Activated CD8-positive, alpha-beta memory T cell treated with anti-CD3 and anti-CD28 coated beads, Interleukin-2, amount 10 ng/mL, durations not matched to agents 7 days and 5 days (primary cell): ENCODE measurements around the gene VASH1. TPM values are rescaled to one million over a fixed set of nuclear protein-coding genes. Genes with fewer than 3 reads are reported as not detected.

Experiments used
- ATAC-seq: fragments of 150-1000 bp; cut with Tn5 transposase; one replicate; pipeline ENCODE4 v1.10.0; 2021; ENCODE audit warnings: moderate library complexity
- CTCF ChIA-PET: fragments of 350-600 bp; sonication (Branson Sonifier 250); formaldehyde crosslinking; loops from one replicate; lab custom pipeline; 2021; ENCODE audit warnings: antibody characterized with exemption; lab: Charles Lee
- DNase-seq: peaks from one replicate; pipeline ENCODE4 v3.0.0-alpha.2; 2020
- H3K27ac Mint-ChIP-seq: one replicate; pipeline ENCODE4 v1.8.0; 2021; ENCODE audit warnings: mild to moderate bottlenecking, mixed read lengths
- H3K27me3 Mint-ChIP-seq: one replicate; pipeline ENCODE4 v1.8.0; 2021; ENCODE audit warnings: mixed read lengths
- H3K36me3 Mint-ChIP-seq: one replicate; pipeline ENCODE4 v1.8.0; 2021; ENCODE audit warnings: mild to moderate bottlenecking, mixed read lengths
- H3K4me1 Mint-ChIP-seq: one replicate; pipeline ENCODE4 v1.8.0; 2021; ENCODE audit warnings: mixed read lengths
- H3K4me3 Mint-ChIP-seq: one replicate; pipeline ENCODE4 v1.8.0; 2021; ENCODE audit warnings: mild to moderate bottlenecking, moderate library complexity, mixed read lengths
- H3K9me3 Mint-ChIP-seq: one replicate; pipeline ENCODE4 v1.8.0; 2022; ENCODE audit warnings: low read depth, mixed read lengths
- total RNA-seq, 2 experiments: library from RNA; stranded (reverse); gene quantifications; one replicate each; pipeline ENCODE4 v1.2.3, GENCODE V29; 2021

VASH1 gene
- total RNA-seq, 2 experiments from 2014 or later: 3.3 to 8.1 TPM

DNA sequence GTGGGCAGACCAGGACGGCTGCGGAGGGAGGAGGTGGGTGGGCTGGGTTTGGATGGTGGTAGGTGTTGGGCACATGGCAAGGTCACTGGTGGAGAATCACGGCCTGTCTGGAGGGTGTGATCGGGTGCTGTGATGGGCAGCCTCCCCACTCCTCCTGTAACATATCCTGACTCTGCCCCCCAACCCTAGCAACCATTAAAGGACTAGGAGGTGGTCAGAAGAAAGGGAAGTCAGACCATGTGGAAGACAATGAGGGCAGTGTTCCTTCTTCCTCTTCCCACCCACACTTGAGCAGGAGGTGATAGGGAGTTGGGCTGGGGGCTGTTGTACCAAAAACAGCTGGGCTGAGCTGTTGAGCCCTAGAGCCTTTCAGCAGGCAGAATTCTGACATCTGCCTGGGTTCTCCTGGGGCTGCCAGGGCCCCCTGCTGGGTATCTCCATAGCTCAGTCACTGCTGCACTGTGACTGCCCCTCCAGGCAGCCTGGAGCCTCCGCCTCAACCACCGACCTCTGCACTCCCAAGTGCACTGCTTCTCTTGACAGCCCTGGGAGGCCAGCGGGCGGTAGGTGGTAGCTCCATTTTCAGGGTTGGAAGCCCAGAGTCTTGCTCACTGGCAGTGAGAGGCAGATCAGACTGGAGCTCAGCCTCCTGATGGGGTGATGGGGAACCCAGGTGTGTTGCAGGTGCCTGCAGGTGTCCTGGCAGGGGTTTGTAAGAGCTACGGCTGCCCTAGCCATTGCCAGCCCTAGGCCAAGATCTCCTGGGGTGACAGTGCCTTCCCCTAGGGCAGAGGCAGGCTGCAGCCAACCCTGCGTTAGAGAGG is 15.4 kb downstream of the VASH1 start:
- no peaks in the 10 kb centered on the region for H3K9me3 Mint-ChIP-seq
- ATAC-seq (no peak), DNase-seq (peak; percentile 23)
- no peaks in the 10 kb centered on the region for H3K27me3 Mint-ChIP-seq
- no peak overlapping the region for H3K4me3 Mint-ChIP-seq
- no peaks in the 10 kb centered on the region for H3K36me3 Mint-ChIP-seq
- no peak overlapping the region for H3K27ac Mint-ChIP-seq
- H3K4me1 Mint-ChIP-seq: peaks cover 18% of the 10 kb centered on the region
- CTCF ChIA-PET: interaction anchor here (1.4 to 2.8 kb wide), 2 partner anchors 8 to 66 kb away, joined by 5 to 7 read pairs; no protein-coding TSS in a partner anchor

DNA sequence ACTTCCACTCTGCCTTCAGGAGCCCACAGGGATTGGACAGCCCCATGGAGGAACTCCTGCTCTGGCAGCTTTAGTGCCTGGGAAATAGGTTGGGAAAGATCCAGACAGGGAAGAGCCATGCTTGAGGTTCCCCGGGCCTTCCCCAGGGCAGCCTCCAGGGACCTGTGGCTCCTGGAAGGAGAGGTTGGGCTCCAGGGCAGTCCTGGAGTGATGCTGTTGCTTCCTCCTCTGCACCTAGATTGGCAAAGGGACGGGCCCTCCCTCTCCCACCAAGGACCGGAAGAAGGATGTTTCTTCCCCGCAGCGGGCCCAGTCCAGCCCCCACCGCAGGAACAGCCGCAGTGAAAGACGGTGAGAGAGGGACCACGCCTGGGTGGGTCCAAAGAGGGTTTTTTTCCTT is 16.5 kb downstream of the VASH1 start:
- Mint-ChIP-seq H3K4me1 (peaks cover 29% of the 10 kb centered on the region), H3K27ac (no peak overlapping the region), H3K9me3 (no peaks in the 10 kb centered on the region), H3K4me3 (no peak overlapping the region), H3K36me3 (no peaks in the 10 kb centered on the region), H3K27me3 (no peaks in the 10 kb centered on the region)
- no peak for ATAC-seq
- peak; percentile 38 for DNase-seq
- CTCF ChIA-PET: interaction anchor here (2.8 kb wide), 1 partner anchor 67 kb away, joined by 7 read pairs; no protein-coding TSS in a partner anchor

GRCh38 chr14:76778546-76779215 is 17.4 kb downstream of the VASH1 start:
- Mint-ChIP-seq H3K9me3 (no peaks in the 10 kb centered on the region), H3K27ac (no peak overlapping the region), H3K36me3 (no peaks in the 10 kb centered on the region), H3K4me3 (no peak overlapping the region), H3K27me3 (no peaks in the 10 kb centered on the region), H3K4me1 (peaks cover 34% of the 10 kb centered on the region)
- peak; percentile 39 for DNase-seq
- ATAC-seq: no peak
- CTCF ChIA-PET: interaction anchor here (2.8 kb wide), 1 partner anchor 68 kb away, joined by 7 read pairs; no protein-coding TSS in a partner anchor

- no peak overlapping the region for H3K4me3 Mint-ChIP-seq
- no peaks in the 10 kb centered on the region for H3K36me3 Mint-ChIP-seq
- CTCF ChIA-PET: interaction anchor here (1.6 kb wide), 1 partner anchor 10 kb away, joined by 3 read pairs; no protein-coding TSS in a partner anchor
- peaks cover 38% of the 10 kb centered on the region for H3K4me1 Mint-ChIP-seq
- H3K9me3 Mint-ChIP-seq: no peaks in the 10 kb centered on the region
- H3K27me3 Mint-ChIP-seq: no peaks in the 10 kb centered on the region
- peak; percentile 32 for DNase-seq
- H3K27ac Mint-ChIP-seq: no peak overlapping the region
- ATAC-seq: no peak
Observed at GRCh38 chr14:76779221-76780057, 18.2 kb downstream of the VASH1 start.

- Mint-ChIP-seq H3K27ac (no peak overlapping the region), H3K4me1 (peaks cover 43% of the 10 kb centered on the region), H3K27me3 (no peaks in the 10 kb centered on the region), H3K9me3 (no peaks in the 10 kb centered on the region), H3K4me3 (no peak overlapping the region), H3K36me3 (no peaks in the 10 kb centered on the region)
- no peak for ATAC-seq
- peak; percentile 14 for DNase-seq
- CTCF ChIA-PET: interaction anchor here (1.6 to 5.9 kb wide), 2 partner anchors 11 to 70 kb away, joined by 3 to 83 read pairs; no protein-coding TSS in a partner anchor
Observed at GRCh38 chr14:76780058-76780345, 18.7 kb downstream of the VASH1 start.

- DNase-seq: peak; percentile 35
- Mint-ChIP-seq H3K4me3 (no peak overlapping the region), H3K4me1 (peaks cover 43% of the 10 kb centered on the region), H3K27ac (no peak overlapping the region), H3K36me3 (no peaks in the 10 kb centered on the region), H3K27me3 (no peaks in the 10 kb centered on the region), H3K9me3 (no peaks in the 10 kb centered on the region)
- no peak for ATAC-seq
- CTCF ChIA-PET: interaction anchor here (1.1 to 5.9 kb wide), 3 partner anchors 10 to 71 kb away, joined by 3 to 83 read pairs (median 3); no protein-coding TSS in a partner anchor
Observed at GRCh38 chr14:76780360-76780759, 19.1 kb downstream of the VASH1 start.

- CTCF ChIA-PET: interaction anchor here (1.1 to 5.9 kb wide), 4 partner anchors 10 to 71 kb away, joined by 3 to 83 read pairs (median 21); partner anchors contain the start of gene ANGEL1
- Mint-ChIP-seq H3K36me3 (peaks cover 2% of the 10 kb centered on the region), H3K4me1 (peaks cover 43% of the 10 kb centered on the region), H3K27me3 (no peaks in the 10 kb centered on the region), H3K4me3 (no peak overlapping the region), H3K9me3 (no peaks in the 10 kb centered on the region), H3K27ac (no peak overlapping the region)
- ATAC-seq (no peak), DNase-seq (peak; percentile 31)
Observed at GRCh38 chr14:76780875-76781647, 19.8 kb downstream of the VASH1 start.

- peak overlapping the region; percentile 78 for H3K27ac Mint-ChIP-seq
Observed at GRCh38 chr14:76781648-76782051, 20.4 kb downstream of the VASH1 start.

GRCh38 chr14:76782115-76782884 is 21.0 kb downstream of the VASH1 start:
- no peaks in the 10 kb centered on the region for H3K9me3 Mint-ChIP-seq
- peaks cover 2% of the 10 kb centered on the region for H3K36me3 Mint-ChIP-seq
- CTCF ChIA-PET: interaction anchor here (0.6 to 5.9 kb wide), 8 partner anchors 12 to 564 kb away, joined by 3 to 83 read pairs (median 6); partner anchors contain the start of genes ANGEL1 and VASH1
- no peaks in the 10 kb centered on the region for H3K27me3 Mint-ChIP-seq
- no peak overlapping the region for H3K4me3 Mint-ChIP-seq
- no peak for DNase-seq
- peak overlapping the region; percentile 78 for H3K27ac Mint-ChIP-seq
- ATAC-seq: peak; percentile 8
- H3K4me1 Mint-ChIP-seq: peaks cover 43% of the 10 kb centered on the region

More at GRCh38 chr14:76781648-76782051, 20.4 kb downstream of the VASH1 start:
- H3K9me3 Mint-ChIP-seq: no peaks in the 10 kb centered on the region
- peaks cover 43% of the 10 kb centered on the region for H3K4me1 Mint-ChIP-seq
- H3K4me3 Mint-ChIP-seq: no peak overlapping the region
- CTCF ChIA-PET: interaction anchor here (1.1 to 5.9 kb wide), 3 partner anchors 11 to 72 kb away, joined by 3 to 83 read pairs (median 39); partner anchors contain the start of gene ANGEL1
- DNase-seq (peak; percentile 54), ATAC-seq (peak; percentile 61)
- peaks cover 2% of the 10 kb centered on the region for H3K36me3 Mint-ChIP-seq
- H3K27me3 Mint-ChIP-seq: no peaks in the 10 kb centered on the region

- peaks cover 2% of the 10 kb centered on the region for H3K36me3 Mint-ChIP-seq
- CTCF ChIA-PET: interaction anchor here (0.6 to 5.9 kb wide), 11 partner anchors 10 to 563 kb away, joined by 3 to 83 read pairs (median 5); partner anchors contain the start of genes ANGEL1 and VASH1
- no peaks in the 10 kb centered on the region for H3K9me3 Mint-ChIP-seq
- H3K4me1 Mint-ChIP-seq: peaks cover 42% of the 10 kb centered on the region
- H3K27me3 Mint-ChIP-seq: no peaks in the 10 kb centered on the region
- ATAC-seq (peak; percentile 46), DNase-seq (peak; percentile 43)
- peak overlapping the region; percentile 78 for H3K27ac Mint-ChIP-seq
- no peak overlapping the region for H3K4me3 Mint-ChIP-seq
Observed at GRCh38 chr14:76782885-76783566, 21.8 kb downstream of the VASH1 start.

GRCh38 chr14:76784266-76784874 is 23.1 kb downstream of the VASH1 start:
- no peaks in the 10 kb centered on the region for H3K9me3 Mint-ChIP-seq
- H3K27ac Mint-ChIP-seq: no peak overlapping the region
- peak; percentile 39 for DNase-seq
- ATAC-seq: peak; percentile 11
- CTCF ChIA-PET: interaction anchor here (0.5 to 5.9 kb wide), 19 partner anchors 8 to 673 kb away, joined by 3 to 83 read pairs (median 5); partner anchors contain the start of genes ANGEL1 and VASH1
- H3K36me3 Mint-ChIP-seq: peaks cover 2% of the 10 kb centered on the region
- no peaks in the 10 kb centered on the region for H3K27me3 Mint-ChIP-seq
- H3K4me1 Mint-ChIP-seq: peaks cover 42% of the 10 kb centered on the region
- H3K4me3 Mint-ChIP-seq: no peak overlapping the region
